GM23338 (cell line): Measurements from ENCODE around the gene FMN1. TPM values are rescaled to one million over a fixed set of nuclear protein-coding genes. Genes with fewer than 3 reads are reported as not detected.

Experiments used
- ATAC-seq: fragments of 200-7000 bp; cut with Tn5 transposase; 3 replicates; pipeline ENCODE4 v1.9.1; 2020
- DNase-seq: peaks from one replicate; pipeline ENCODE4 v3.0.0-alpha.2; 2015; ENCODE audit warnings: low spot score
- H2AFZ ChIP-seq: fragments of 200-600 bp; sonication (generic); 2 replicates; pipeline ENCODE4 v1.8.0; 2016; ENCODE audit warnings: antibody characterized with exemption, mild to moderate bottlenecking, moderate library complexity
- H3F3A ChIP-seq: fragments of 200-600 bp; sonication (generic); replicated peaks from 2 replicates; pipeline ENCODE4 v1.8.0; 2017; ENCODE audit warnings: antibody characterized with exemption, mixed run types, low read depth
- H3K27ac ChIP-seq: fragments of 200-600 bp; sonication (generic); 2 replicates; pipeline ENCODE4 v1.6.1; 2016; ENCODE audit warnings: low read depth
- H3K27me3 ChIP-seq: fragments of 200-600 bp; sonication (generic); 2 replicates; pipeline ENCODE4 v1.8.0; 2016; ENCODE audit warnings: mild to moderate bottlenecking, mixed run types, moderate library complexity; ENCODE audit not compliant: insufficient read depth
- H3K36me3 ChIP-seq: fragments of 200-600 bp; sonication (generic); 2 replicates; pipeline ENCODE4 v1.8.0; 2016; ENCODE audit warnings: mild to moderate bottlenecking; ENCODE audit not compliant: insufficient read depth
- H3K4me1 ChIP-seq: fragments of 200-600 bp; sonication (generic); 2 replicates; pipeline ENCODE4 v1.8.0; 2016; ENCODE audit warnings: mild to moderate bottlenecking, moderate library complexity; ENCODE audit not compliant: insufficient read depth
- H3K4me2 ChIP-seq: fragments of 200-600 bp; sonication (generic); 2 replicates; pipeline ENCODE4 v1.7.1; 2017; ENCODE audit warnings: mixed run types
- H3K4me3 ChIP-seq: fragments of 200-600 bp; sonication (generic); 2 replicates; pipeline ENCODE4 v1.6.1; 2016; ENCODE audit warnings: mixed run types
- H3K79me2 ChIP-seq: fragments of 200-600 bp; sonication (generic); replicated peaks from 2 replicates; pipeline ENCODE4 v1.8.0; 2017; ENCODE audit warnings: mild to moderate bottlenecking; ENCODE audit not compliant: insufficient read depth
- H3K9me2 ChIP-seq: fragments of 200-600 bp; sonication (generic); 2 replicates; pipeline ENCODE4 v1.8.0; 2017; ENCODE audit not compliant: insufficient read depth
- H4K20me1 ChIP-seq: fragments of 200-600 bp; sonication (generic); replicated peaks from 2 replicates; pipeline ENCODE4 v1.8.0; 2017; ENCODE audit warnings: mild to moderate bottlenecking; ENCODE audit not compliant: insufficient read depth
- H3K27ac Mint-ChIP-seq: 2 replicates; pipeline ENCODE4 v1.8.0; 2020; ENCODE audit warnings: inconsistent platforms, mild to moderate bottlenecking, moderate library complexity, mixed read lengths
- H3K27me3 Mint-ChIP-seq: 3 replicates; pipeline ENCODE4 v1.8.0; 2022; ENCODE audit warnings: low read depth, mild to moderate bottlenecking, moderate library complexity, mixed read lengths, inconsistent platforms; ENCODE audit not compliant: insufficient read depth, poor library complexity
- H3K36me3 Mint-ChIP-seq: 3 replicates; pipeline ENCODE4 v1.8.0; 2021; ENCODE audit warnings: low read depth, mild to moderate bottlenecking, inconsistent platforms, moderate library complexity, mixed read lengths
- H3K4me1 Mint-ChIP-seq: 3 replicates; pipeline ENCODE4 v1.8.0; 2020; ENCODE audit warnings: mild to moderate bottlenecking, inconsistent platforms, mixed read lengths
- H3K4me3 Mint-ChIP-seq: 3 replicates; pipeline ENCODE4 v1.8.0; 2021; ENCODE audit warnings: moderate library complexity, mild to moderate bottlenecking, inconsistent platforms, mixed read lengths
- H3K9me3 Mint-ChIP-seq: 3 replicates; pipeline ENCODE4 v1.8.0; 2020; ENCODE audit warnings: moderate library complexity, mild to moderate bottlenecking, inconsistent platforms, mixed read lengths
- CREB1 ChIP-seq: fragments of 250-450 bp; sonication (Bioruptor Pico); IDR thresholded peaks from 2 replicates; pipeline ENCODE4 v1.5.0; 2020; ENCODE audit warnings: low read depth, mild to moderate bottlenecking, moderate library complexity
- CTCF ChIP-seq, 2 experiments: fragments of 200-600 bp in 1 of 2; sonication (generic) in 1 of 2; conservative IDR thresholded peaks; 2 replicates each; pipeline versions ENCODE4 v1.5.1 to v1.6.1; 2016 to 2017; ENCODE audit warnings: antibody characterized with exemption in 2 of 2, low read depth in 2 of 2, mild to moderate bottlenecking in 2 of 2, moderate library complexity in 1 of 2
- EZH2 ChIP-seq: fragments of 200-600 bp; sonication (generic); IDR thresholded peaks from one replicate; pipeline ENCODE4 v1.8.0; 2017; ENCODE audit warnings: antibody characterized with exemption, mild to moderate bottlenecking, low read depth; ENCODE audit not compliant: unreplicated experiment
- EZH2phosphoT487 ChIP-seq: fragments of 200-600 bp; sonication (generic); IDR thresholded peaks from one replicate; pipeline ENCODE4 v1.8.1; 2018; ENCODE audit warnings: antibody characterized with exemption; ENCODE audit not compliant: unreplicated experiment
- JUNB ChIP-seq: IDR thresholded peaks from one replicate; pipeline ENCODE4 v1.6.1; 2016; ENCODE audit warnings: antibody characterized with exemption; ENCODE audit not compliant: unreplicated experiment
- NANOG ChIP-seq: IDR thresholded peaks from 2 replicates; pipeline ENCODE4 v1.6.1; 2016; ENCODE audit warnings: antibody characterized with exemption, borderline replicate concordance
- POLR2AphosphoS5 ChIP-seq: IDR thresholded peaks from 2 replicates; pipeline ENCODE4 v1.6.1; 2016; ENCODE audit warnings: antibody characterized with exemption, low read depth
- REST ChIP-seq: IDR thresholded peaks from one replicate; pipeline ENCODE4 v1.6.1; 2018; ENCODE audit warnings: antibody characterized with exemption; ENCODE audit not compliant: unreplicated experiment
- STAT1 ChIP-seq: IDR thresholded peaks from one replicate; pipeline ENCODE4 v1.6.1; 2016; ENCODE audit warnings: antibody characterized with exemption; ENCODE audit not compliant: unreplicated experiment
- ZNF114 ChIP-seq: fragments of 250-450 bp; sonication (Bioruptor Pico); IDR thresholded peaks from 2 replicates; pipeline ENCODE4 v1.5.0; 2020; ENCODE audit warnings: mild to moderate bottlenecking, moderate library complexity
- ZNF331 ChIP-seq: fragments of 250-450 bp; sonication (Bioruptor Pico); IDR thresholded peaks from 2 replicates; pipeline ENCODE4 v1.5.0; 2020; ENCODE audit warnings: low read depth, mild to moderate bottlenecking, moderate library complexity
- polyA plus RNA-seq: library from polyadenylated mRNA; unstranded; fragments of >200 nt; fragmentation: Nextera tagmentation; extraction: Ambion mirVana; gene quantifications from 2 replicates; pipeline ENCODE4 v1.2.1, GENCODE V29; 2016
- total RNA-seq: library from RNA; depleted of rRNA; stranded (reverse); fragments of >200 nt; shearing (Covaris generic); gene quantifications from 2 replicates; pipeline ENCODE4 v1.2.3, GENCODE V29; 2014
- TF ChIP-seq, protein P1 (sequence below): fragments of 250-450 bp; sonication (Bioruptor Pico); IDR thresholded peaks from 2 replicates; pipeline ENCODE4 v1.5.0; 2020; ENCODE audit warnings: mild to moderate bottlenecking, moderate library complexity
- TF ChIP-seq, protein P2 (sequence below): IDR thresholded peaks from 2 replicates; pipeline ENCODE4 v1.6.1; 2016; ENCODE audit warnings: antibody characterized with exemption

The FMN1 gene
- total and polyA plus RNA-seq, 2 experiments from 2014 or later, result 1.2 to 1.6 TPM

- DNase-seq, result no peak
- Histone ChIP-seq H3K4me3 (no peak overlapping the region), H3K27me3 (no peaks in the 10 kb centered on the region), H3K4me2 (no peak overlapping the region), H3K79me2 (no peaks in the 10 kb centered on the region), H3K27ac (no peak overlapping the region), H3K9me2 (no peaks in the 10 kb centered on the region), H3F3A (no peaks in the 10 kb centered on the region), H4K20me1 (no peaks in the 10 kb centered on the region), H2AFZ (no peak overlapping the region), H3K36me3 (no peaks in the 10 kb centered on the region), H3K4me1 (no peaks in the 10 kb centered on the region)
- H3K4me1 Mint-ChIP-seq, result no peaks in the 10 kb centered on the region
- H3K27ac Mint-ChIP-seq, result no peak overlapping the region
- no peaks in the 10 kb centered on the region for H3K9me3 Mint-ChIP-seq
- ATAC-seq, result no peak
- TF ChIP-seq STAT1 (no peak), ZNF331 (no peak), ZNF114 (CRISPR knock-in tag) (no peak), EZH2 (no peak), CTCF (conservative IDR thresholded peaks at IDR 0.05; ENCODE audit: low read depth in 2 of 2) (no peak), REST (no peak), CREB1 (CRISPR knock-in tag) (no peak), NANOG (no peak), JUNB (no peak), EZH2phosphoT487 (no peak), POLR2AphosphoS5 (no peak)
- TF ChIP-seq, protein P1, sequence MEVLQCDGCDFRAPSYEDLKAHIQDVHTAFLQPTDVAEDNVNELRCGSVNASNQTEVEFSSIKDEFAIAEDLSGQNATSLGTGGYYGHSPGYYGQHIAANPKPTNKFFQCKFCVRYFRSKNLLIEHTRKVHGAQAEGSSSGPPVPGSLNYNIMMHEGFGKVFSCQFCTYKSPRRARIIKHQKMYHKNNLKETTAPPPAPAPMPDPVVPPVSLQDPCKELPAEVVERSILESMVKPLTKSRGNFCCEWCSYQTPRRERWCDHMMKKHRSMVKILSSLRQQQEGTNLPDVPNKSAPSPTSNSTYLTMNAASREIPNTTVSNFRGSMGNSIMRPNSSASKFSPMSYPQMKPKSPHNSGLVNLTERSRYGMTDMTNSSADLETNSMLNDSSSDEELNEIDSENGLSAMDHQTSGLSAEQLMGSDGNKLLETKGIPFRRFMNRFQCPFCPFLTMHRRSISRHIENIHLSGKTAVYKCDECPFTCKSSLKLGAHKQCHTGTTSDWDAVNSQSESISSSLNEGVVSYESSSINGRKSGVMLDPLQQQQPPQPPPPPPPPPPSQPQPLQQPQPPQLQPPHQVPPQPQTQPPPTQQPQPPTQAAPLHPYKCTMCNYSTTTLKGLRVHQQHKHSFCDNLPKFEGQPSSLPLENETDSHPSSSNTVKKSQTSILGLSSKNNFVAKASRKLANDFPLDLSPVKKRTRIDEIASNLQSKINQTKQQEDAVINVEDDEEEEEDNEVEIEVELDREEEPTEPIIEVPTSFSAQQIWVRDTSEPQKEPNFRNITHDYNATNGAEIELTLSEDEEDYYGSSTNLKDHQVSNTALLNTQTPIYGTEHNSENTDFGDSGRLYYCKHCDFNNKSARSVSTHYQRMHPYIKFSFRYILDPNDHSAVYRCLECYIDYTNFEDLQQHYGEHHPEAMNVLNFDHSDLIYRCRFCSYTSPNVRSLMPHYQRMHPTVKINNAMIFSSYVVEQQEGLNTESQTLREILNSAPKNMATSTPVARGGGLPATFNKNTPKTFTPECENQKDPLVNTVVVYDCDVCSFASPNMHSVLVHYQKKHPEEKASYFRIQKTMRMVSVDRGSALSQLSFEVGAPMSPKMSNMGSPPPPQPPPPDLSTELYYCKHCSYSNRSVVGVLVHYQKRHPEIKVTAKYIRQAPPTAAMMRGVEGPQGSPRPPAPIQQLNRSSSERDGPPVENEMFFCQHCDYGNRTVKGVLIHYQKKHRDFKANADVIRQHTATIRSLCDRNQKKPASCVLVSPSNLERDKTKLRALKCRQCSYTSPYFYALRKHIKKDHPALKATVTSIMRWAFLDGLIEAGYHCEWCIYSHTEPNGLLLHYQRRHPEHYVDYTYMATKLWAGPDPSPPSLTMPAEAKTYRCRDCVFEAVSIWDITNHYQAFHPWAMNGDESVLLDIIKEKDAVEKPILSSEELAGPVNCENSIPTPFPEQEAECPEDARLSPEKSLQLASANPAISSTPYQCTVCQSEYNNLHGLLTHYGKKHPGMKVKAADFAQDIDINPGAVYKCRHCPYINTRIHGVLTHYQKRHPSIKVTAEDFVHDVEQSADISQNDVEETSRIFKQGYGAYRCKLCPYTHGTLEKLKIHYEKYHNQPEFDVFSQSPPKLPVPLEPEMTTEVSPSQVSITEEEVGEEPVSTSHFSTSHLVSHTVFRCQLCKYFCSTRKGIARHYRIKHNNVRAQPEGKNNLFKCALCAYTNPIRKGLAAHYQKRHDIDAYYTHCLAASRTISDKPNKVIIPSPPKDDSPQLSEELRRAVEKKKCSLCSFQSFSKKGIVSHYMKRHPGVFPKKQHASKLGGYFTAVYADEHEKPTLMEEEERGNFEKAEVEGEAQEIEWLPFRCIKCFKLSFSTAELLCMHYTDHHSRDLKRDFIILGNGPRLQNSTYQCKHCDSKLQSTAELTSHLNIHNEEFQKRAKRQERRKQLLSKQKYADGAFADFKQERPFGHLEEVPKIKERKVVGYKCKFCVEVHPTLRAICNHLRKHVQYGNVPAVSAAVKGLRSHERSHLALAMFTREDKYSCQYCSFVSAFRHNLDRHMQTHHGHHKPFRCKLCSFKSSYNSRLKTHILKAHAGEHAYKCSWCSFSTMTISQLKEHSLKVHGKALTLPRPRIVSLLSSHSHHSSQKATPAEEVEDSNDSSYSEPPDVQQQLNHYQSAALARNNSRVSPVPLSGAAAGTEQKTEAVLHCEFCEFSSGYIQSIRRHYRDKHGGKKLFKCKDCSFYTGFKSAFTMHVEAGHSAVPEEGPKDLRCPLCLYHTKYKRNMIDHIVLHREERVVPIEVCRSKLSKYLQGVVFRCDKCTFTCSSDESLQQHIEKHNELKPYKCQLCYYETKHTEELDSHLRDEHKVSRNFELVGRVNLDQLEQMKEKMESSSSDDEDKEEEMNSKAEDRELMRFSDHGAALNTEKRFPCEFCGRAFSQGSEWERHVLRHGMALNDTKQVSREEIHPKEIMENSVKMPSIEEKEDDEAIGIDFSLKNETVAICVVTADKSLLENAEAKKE (CRISPR knock-in tag), result no peak
- TF ChIP-seq, protein P2, sequence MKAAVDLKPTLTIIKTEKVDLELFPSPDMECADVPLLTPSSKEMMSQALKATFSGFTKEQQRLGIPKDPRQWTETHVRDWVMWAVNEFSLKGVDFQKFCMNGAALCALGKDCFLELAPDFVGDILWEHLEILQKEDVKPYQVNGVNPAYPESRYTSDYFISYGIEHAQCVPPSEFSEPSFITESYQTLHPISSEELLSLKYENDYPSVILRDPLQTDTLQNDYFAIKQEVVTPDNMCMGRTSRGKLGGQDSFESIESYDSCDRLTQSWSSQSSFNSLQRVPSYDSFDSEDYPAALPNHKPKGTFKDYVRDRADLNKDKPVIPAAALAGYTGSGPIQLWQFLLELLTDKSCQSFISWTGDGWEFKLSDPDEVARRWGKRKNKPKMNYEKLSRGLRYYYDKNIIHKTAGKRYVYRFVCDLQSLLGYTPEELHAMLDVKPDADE, result no peak
- H3K36me3 Mint-ChIP-seq, result no peaks in the 10 kb centered on the region
- no peaks in the 10 kb centered on the region for H3K27me3 Mint-ChIP-seq
- H3K4me3 Mint-ChIP-seq, result no peak overlapping the region
Measured at GRCh38 chr15:33158366-33158765, 36.1 kb downstream of the FMN1 start.
